ENCODE measurements around the gene DENND4B.

DNA sequence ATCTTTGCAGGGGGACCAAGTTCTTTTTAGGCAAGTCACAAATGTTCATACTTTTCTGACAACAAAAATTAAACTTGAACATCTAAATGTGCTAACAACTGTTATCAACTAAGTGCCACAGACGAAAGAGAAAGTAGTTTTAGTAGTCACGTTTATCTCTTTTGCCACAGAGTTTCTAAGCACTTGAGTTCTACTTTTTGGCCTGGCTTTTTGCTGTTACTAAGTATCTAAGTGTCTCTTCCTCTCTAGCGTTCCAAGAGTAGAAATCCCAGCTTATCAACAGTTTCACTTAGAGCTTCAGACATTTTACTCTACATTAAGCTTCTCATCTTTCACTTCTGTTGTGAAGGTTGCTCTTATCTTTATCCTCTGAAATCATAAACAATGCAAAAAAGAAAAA lies 58.0 kb downstream of the DENND4B start:
- TF ChIP-seq, protein P1, sequence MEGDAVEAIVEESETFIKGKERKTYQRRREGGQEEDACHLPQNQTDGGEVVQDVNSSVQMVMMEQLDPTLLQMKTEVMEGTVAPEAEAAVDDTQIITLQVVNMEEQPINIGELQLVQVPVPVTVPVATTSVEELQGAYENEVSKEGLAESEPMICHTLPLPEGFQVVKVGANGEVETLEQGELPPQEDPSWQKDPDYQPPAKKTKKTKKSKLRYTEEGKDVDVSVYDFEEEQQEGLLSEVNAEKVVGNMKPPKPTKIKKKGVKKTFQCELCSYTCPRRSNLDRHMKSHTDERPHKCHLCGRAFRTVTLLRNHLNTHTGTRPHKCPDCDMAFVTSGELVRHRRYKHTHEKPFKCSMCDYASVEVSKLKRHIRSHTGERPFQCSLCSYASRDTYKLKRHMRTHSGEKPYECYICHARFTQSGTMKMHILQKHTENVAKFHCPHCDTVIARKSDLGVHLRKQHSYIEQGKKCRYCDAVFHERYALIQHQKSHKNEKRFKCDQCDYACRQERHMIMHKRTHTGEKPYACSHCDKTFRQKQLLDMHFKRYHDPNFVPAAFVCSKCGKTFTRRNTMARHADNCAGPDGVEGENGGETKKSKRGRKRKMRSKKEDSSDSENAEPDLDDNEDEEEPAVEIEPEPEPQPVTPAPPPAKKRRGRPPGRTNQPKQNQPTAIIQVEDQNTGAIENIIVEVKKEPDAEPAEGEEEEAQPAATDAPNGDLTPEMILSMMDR (conservative IDR thresholded peaks at IDR 0.05; ENCODE audit: low read depth, low read length) = no peak
- no peak for TF ChIP-seq EZH2 (IDR thresholded peaks at IDR 0.05; ENCODE audit: borderline replicate concordance, low read depth, low read length, poor library complexity, severe bottlenecking)

Measured in A673 (cell line).